GM12878 (cell line): Measurements from ENCODE around the gene PAXX. TPM values are rescaled to one million over a fixed set of nuclear protein-coding genes. Genes with fewer than 3 reads are reported as not detected.

Experiments used
- ATAC-seq: fragments of 200-7000 bp; cut with Tn5 transposase; 3 replicates; pipeline ENCODE4 v1.9.1; 2020; ENCODE audit warnings: mild to moderate bottlenecking, moderate library complexity
- BruUV-seq: library from RNA; stranded (reverse); fragments of 400-500 nt; replicated peaks from 2 replicates; lab custom pipeline; 2021; lab: Mats Ljungman, UMichigan
- CTCF ChIA-PET: fragments of 300-600 bp; sonication (Branson Sonifier 250); formaldehyde crosslinking; extraction: SDS; loops from one replicate; lab custom pipeline; 2021; ENCODE audit warnings: inconsistent platforms; lab: Yijun Ruan, JAX
- POLR2A ChIA-PET: fragments of 350-600 bp; formaldehyde crosslinking; extraction: SDS; loops from one replicate; lab custom pipeline; 2021; ENCODE audit warnings: inconsistent platforms; lab: Charles Lee
- RAD21 ChIA-PET: fragments of 300-600 bp; sonication (Branson Sonifier 250); formaldehyde crosslinking; loops from one replicate; lab custom pipeline; 2023; ENCODE audit warnings: antibody characterized with exemption; ENCODE audit not compliant: unreplicated experiment; lab: Charles Lee
- SMC1A ChIA-PET: fragments of 300-600 bp; sonication (Branson Sonifier 250); formaldehyde crosslinking; loops from one replicate; lab custom pipeline; 2023; ENCODE audit not compliant: unreplicated experiment, uncharacterized antibody; lab: Charles Lee
- DNase-seq: peaks from one replicate; pipeline ENCODE4 v3.0.0-alpha.2; 2011; ENCODE audit warnings: low read depth, low spot score
- FAIRE-seq: peaks from 3 replicates; lab custom pipeline; 2011; peaks lifted over from hg19 to GRCh38; lab: Jason Lieb, UNC
- H2AFZ ChIP-seq: 2 replicates; pipeline ENCODE4 v1.6.0; 2011; ENCODE audit warnings: low read depth, low read length, control low read depth; ENCODE audit not compliant: control insufficient read depth
- H3K27ac ChIP-seq: 2 replicates; pipeline ENCODE4 v1.5.1; 2011; ENCODE audit warnings: control low read depth; ENCODE audit not compliant: control insufficient read depth, insufficient read depth
- H3K27me3 ChIP-seq, 2 experiments: replicated peaks in 1 of 2; 2 replicates each; pipeline versions ENCODE4 v1.6.0 to v1.6.1; 2011; ENCODE audit warnings: low read length in 1 of 2; ENCODE audit not compliant: control insufficient read depth in 2 of 2, insufficient read depth in 2 of 2
- H3K36me3 ChIP-seq, 2 experiments: 2 replicates each; pipeline ENCODE4 v1.5.1; 2011; ENCODE audit warnings: low read length in 1 of 2; ENCODE audit not compliant: control insufficient read depth in 2 of 2, insufficient read depth in 2 of 2
- H3K4me1 ChIP-seq: 2 replicates; pipeline ENCODE4 v1.6.1; 2011; ENCODE audit warnings: mild to moderate bottlenecking, low read length, moderate library complexity, mixed read lengths; ENCODE audit not compliant: control insufficient read depth, insufficient read depth
- H3K4me2 ChIP-seq: 2 replicates; pipeline ENCODE4 v1.6.0; 2011; ENCODE audit warnings: control low read depth; ENCODE audit not compliant: control insufficient read depth, insufficient read depth
- H3K4me3 ChIP-seq: fragments of 200-600 bp; sonication (generic); 2 replicates; pipeline ENCODE4 v1.5.1; 2016
- H3K79me2 ChIP-seq: 2 replicates; pipeline ENCODE4 v1.6.0; 2011; ENCODE audit warnings: low read length; ENCODE audit not compliant: control insufficient read depth, insufficient read depth
- H3K9ac ChIP-seq: 2 replicates; pipeline ENCODE4 v1.8.0; 2011; ENCODE audit warnings: low read length, control low read depth, mixed read lengths; ENCODE audit not compliant: control insufficient read depth, insufficient read depth
- H3K9me3 ChIP-seq: replicated peaks from 3 replicates; pipeline ENCODE4 v1.5.1; 2011; ENCODE audit warnings: mild to moderate bottlenecking, low read length; ENCODE audit not compliant: control insufficient read depth, insufficient read depth
- H4K20me1 ChIP-seq: 2 replicates; pipeline ENCODE4 v1.6.0; 2011; ENCODE audit not compliant: control insufficient read depth, insufficient read depth
- IRF4 ChIP-seq: IDR thresholded peaks from 2 replicates; pipeline ENCODE4 v1.6.1; 2011; ENCODE audit warnings: low read depth, low read length
- KAT2A ChIP-seq: conservative IDR thresholded peaks from 2 replicates; pipeline ENCODE4 v1.6.1; 2011; ENCODE audit warnings: low read depth, low read length; ENCODE audit not compliant: control insufficient read depth
- RFX5 ChIP-seq: IDR thresholded peaks from 2 replicates; pipeline ENCODE4 v1.6.1; 2011; ENCODE audit warnings: low read depth, low read length, improper control_type of control experiment
- RUNX3 ChIP-seq: IDR thresholded peaks from 2 replicates; pipeline ENCODE4 v1.6.1; 2012; ENCODE audit warnings: low read length, inconsistent platforms
- SMAD5 ChIP-seq: IDR thresholded peaks from 2 replicates; pipeline ENCODE4 v1.6.1; 2016; ENCODE audit warnings: antibody characterized with exemption, low read depth
- SREBF1 ChIP-seq: IDR thresholded peaks from 2 replicates; pipeline ENCODE4 v1.6.1; 2012; ENCODE audit warnings: mild to moderate bottlenecking, low read length
- SRF ChIP-seq, 2 experiments: IDR thresholded peaks; 2 replicates each; pipeline ENCODE4 v1.6.1; 2011; ENCODE audit warnings: low read depth in 2 of 2, low read length in 2 of 2, mild to moderate bottlenecking in 1 of 2, moderate library complexity in 1 of 2
- STAT1 ChIP-seq: fragments of 450-650 bp; conservative IDR thresholded peaks from 2 replicates; pipeline ENCODE4 v1.6.1; 2014; ENCODE audit warnings: antibody characterized with exemption, mild to moderate bottlenecking
- ZNF24 ChIP-seq: fragments of 450-650 bp; IDR thresholded peaks from 2 replicates; pipeline ENCODE4 v1.6.1; 2017; ENCODE audit warnings: antibody characterized with exemption, mild to moderate bottlenecking
- ZZZ3 ChIP-seq: IDR thresholded peaks from 2 replicates; pipeline ENCODE4 v1.6.1; 2011; ENCODE audit warnings: low read depth; ENCODE audit not compliant: control insufficient read depth, insufficient read length
- WGBS: methylation state at CpG from one replicate; pipeline ENCODE4 v1.1.6; 2016; ENCODE audit warnings: low lambda C conversion rate; ENCODE audit not compliant: insufficient replicate concordance, insufficient coverage; ENCODE audit errors: missing lambda C conversion rate; 5-methylcytosine and 5-hydroxymethylcytosine counted together
- in situ Hi-C: fragments of 300-500 bp; cut with MboI; formaldehyde crosslinking; loops from 9 replicates; pipeline ENCODE4 v1.14.3; 2018; ENCODE audit warnings: mixed read lengths
- intact Hi-C: fragments of 100-400 bp; cut with micrococcal nuclease; formaldehyde crosslinking; loops from one replicate; pipeline ENCODE4 v1.14.2; 2022; ENCODE audit not compliant: unreplicated experiment
- polyA plus RNA-seq, 11 experiments: library from polyadenylated mRNA; depleted of rRNA in 4 of 11; unstranded in 6 of 11; stranded (reverse) in 5 of 11; fragments of >200 nt; fragmentation: Nextera tagmentation in 4 of 11; fragmentation: Illumina TruSeq in 1 of 11; extraction: Ambion mirVana in 4 of 11; extraction: Trizol in 1 of 11; gene quantifications; 1 replicate in 1 of 11; 2 replicates in 10 of 11; pipeline versions ENCODE4 v1.2.1 to v1.2.3, GENCODE V29; 2011 to 2016; ENCODE audit warnings: inconsistent platforms in 2 of 11, missing spikeins in 2 of 11, low read depth in 1 of 11
- total RNA-seq, 4 experiments: library from RNA; depleted of rRNA in 3 of 4; stranded (reverse); fragments of >200 nt in 3 of 4; fragmentation: Illumina TruSeq in 1 of 4; extraction: Trizol in 1 of 4; gene quantifications; 2 replicates each; pipeline versions ENCODE4 v1.2.1 to v1.2.3, GENCODE V29; 2013 to 2021
- TF ChIP-seq, protein P1 (sequence below): fragments of 450-650 bp; IDR thresholded peaks from 2 replicates; pipeline ENCODE4 v1.6.1; 2017; ENCODE audit warnings: low read depth, mild to moderate bottlenecking, moderate library complexity
- TF ChIP-seq, protein P2 (sequence below): IDR thresholded peaks from 2 replicates; pipeline ENCODE4 v1.6.1; 2011; ENCODE audit warnings: low read depth, low read length, improper control_type of control experiment, borderline replicate concordance

The PAXX gene
- total and polyA plus RNA-seq, 10 of the 15 experiments (the other 5 are each of a cell fraction or from before 2014, with no cell fraction given) = 0.18 to 60.6 (median 29.5) TPM

DNA sequence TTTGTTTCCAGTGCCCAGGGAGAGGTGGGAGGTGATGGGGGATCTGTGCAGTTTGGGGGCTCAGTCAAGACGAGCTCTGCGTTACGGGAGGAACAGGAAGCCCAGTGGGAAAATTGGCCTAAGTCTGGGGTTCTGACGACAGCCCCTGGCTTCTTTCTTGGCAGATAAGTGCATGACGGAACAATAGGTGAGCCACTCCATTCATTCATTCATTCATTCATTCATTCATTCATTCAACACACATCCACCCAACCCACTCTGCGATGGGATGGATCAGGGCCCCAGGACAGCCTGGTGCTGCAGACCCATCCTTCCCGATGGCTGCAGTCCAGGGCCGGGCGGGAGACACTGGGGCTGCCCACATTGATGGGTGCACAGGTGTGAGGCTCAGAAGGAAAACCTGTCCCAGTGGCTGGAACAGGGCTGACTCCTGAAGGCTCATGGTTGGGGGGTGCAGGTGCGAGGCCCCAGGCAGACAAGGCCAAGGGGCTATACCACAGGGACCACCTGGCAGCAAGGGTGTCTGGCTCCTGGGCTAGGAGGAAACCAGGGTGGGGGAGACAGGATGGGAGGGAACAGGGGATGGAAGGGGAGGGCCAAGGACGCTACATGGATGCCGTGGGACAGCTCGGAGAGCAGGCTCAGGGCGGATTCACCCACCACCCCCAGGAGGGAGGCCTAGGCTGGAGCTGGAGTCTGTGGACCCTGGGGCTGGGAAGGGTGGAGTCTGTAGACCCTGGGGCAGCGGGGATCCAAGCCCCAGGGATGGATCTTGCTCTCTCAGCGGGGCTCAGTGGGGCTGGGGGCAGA is 11.3 kb upstream of the PAXX start:
- ChIA-PET POLR2A (no interaction called here), CTCF (no interaction called here), SMC1A (no interaction called here)
- no peak for FAIRE-seq
- no peak overlapping the region for H3K27ac ChIP-seq
- intact Hi-C loops (no loop called here), in situ Hi-C loops (no loop called here)
- H4K20me1 ChIP-seq = peaks cover 3% of the 10 kb centered on the region; the same call in 1 of the 2 replicates
- no peaks in the 10 kb centered on the region for H3K9me3 ChIP-seq
- ATAC-seq = no peak
- H3K79me2 ChIP-seq = no peaks in the 10 kb centered on the region
- no peak for DNase-seq
- no peak overlapping the region for H3K4me2 ChIP-seq
- no peak overlapping the region for H2AFZ ChIP-seq
- no peaks in the 10 kb centered on the region for H3K4me1 ChIP-seq
- BruUV-seq = no TSS peak
- TF ChIP-seq SMAD5 = no peak
- TF ChIP-seq ZNF24 = peak; percentile 76
- TF ChIP-seq, all 136 proteins: peak for 1
- Histone ChIP-seq H3K4me3 (no peak overlapping the region), H3K9ac (no peak overlapping the region), H3K27me3 (peaks cover under 1 to 6% of the 10 kb centered on the region in 2 experiments), H3K36me3 (no peaks in the 10 kb centered on the region)
- RAD21 ChIA-PET = no interaction called here
- 51% methylated on average over 16 of the region's 16 CpGs for WGBS

DNA sequence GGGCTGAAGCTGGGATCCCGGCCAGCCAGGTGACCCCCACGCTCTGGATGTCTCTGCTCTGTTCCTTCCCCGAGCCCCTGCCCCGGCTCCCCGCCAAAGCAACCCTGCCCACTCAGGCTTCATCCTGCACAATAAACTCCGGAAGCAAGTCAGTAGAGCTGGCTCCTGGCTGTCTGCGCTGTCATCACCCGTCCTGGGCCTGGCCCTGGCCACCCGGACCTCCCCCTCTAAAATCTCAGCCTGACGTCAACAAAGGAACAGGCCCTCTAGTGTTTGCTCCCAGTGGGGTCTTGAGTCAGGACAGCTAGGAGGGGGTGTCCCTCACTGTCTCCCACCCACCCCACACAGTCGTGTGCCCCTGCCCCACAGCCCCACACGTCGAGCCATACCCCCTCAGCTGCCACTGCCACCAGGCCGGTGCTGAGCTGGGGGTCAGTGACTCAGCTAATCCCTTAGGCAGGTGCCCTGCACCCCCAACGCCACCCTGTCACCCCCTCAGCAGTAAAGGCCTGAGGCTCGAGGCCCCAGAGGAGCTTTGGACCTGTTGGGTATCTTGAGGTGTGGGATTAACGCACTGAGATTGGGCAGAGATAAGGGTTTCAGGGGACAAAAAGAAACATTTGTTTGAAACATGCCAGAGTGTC is 10.5 kb upstream of the PAXX start:
- ChIA-PET SMC1A (no interaction called here), RAD21 (no interaction called here)
- BruUV-seq = no TSS peak
- H3K27me3 ChIP-seq = peaks cover 5 to 6% of the 10 kb centered on the region in 2 experiments
- no peak overlapping the region for H3K9ac ChIP-seq
- H3K4me1 ChIP-seq = no peaks in the 10 kb centered on the region
- H3K27ac ChIP-seq = no peak overlapping the region
- H3K36me3 ChIP-seq = no peaks in the 10 kb centered on the region
- no peak for TF ChIP-seq SRF (IDR thresholded peaks at IDR 0.05; ENCODE audit: low read depth in 2 of 2, low read length in 2 of 2)
- TF ChIP-seq RFX5 = no peak
- no peak for TF ChIP-seq IRF4
- no peak for TF ChIP-seq KAT2A
- TF ChIP-seq, protein P1, sequence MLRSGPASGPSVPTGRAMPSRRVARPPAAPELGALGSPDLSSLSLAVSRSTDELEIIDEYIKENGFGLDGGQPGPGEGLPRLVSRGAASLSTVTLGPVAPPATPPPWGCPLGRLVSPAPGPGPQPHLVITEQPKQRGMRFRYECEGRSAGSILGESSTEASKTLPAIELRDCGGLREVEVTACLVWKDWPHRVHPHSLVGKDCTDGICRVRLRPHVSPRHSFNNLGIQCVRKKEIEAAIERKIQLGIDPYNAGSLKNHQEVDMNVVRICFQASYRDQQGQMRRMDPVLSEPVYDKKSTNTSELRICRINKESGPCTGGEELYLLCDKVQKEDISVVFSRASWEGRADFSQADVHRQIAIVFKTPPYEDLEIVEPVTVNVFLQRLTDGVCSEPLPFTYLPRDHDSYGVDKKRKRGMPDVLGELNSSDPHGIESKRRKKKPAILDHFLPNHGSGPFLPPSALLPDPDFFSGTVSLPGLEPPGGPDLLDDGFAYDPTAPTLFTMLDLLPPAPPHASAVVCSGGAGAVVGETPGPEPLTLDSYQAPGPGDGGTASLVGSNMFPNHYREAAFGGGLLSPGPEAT = no peak
- TF ChIP-seq SREBF1 = no peak
- no peak for TF ChIP-seq ZZZ3
- TF ChIP-seq, protein P2, sequence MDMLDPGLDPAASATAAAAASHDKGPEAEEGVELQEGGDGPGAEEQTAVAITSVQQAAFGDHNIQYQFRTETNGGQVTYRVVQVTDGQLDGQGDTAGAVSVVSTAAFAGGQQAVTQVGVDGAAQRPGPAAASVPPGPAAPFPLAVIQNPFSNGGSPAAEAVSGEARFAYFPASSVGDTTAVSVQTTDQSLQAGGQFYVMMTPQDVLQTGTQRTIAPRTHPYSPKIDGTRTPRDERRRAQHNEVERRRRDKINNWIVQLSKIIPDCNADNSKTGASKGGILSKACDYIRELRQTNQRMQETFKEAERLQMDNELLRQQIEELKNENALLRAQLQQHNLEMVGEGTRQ = no peak
- TF ChIP-seq RUNX3 = no peak
- no peak for TF ChIP-seq STAT1
- TF ChIP-seq, all 136 proteins: peak for 0
- DNase-seq (no peak), FAIRE-seq (no peak), ATAC-seq (no peak)
- Histone ChIP-seq H3K9me3 (no peaks in the 10 kb centered on the region), H3K4me3 (no peak overlapping the region), H3K4me2 (no peak overlapping the region), H2AFZ (no peak overlapping the region), H3K79me2 (no peaks in the 10 kb centered on the region), H4K20me1 (peaks cover 3% of the 10 kb centered on the region; the same call in 1 of the 2 replicates)
- in situ Hi-C loops (no loop called here), intact Hi-C loops (no loop called here)
- 38% methylated on average over 17 of the region's 17 CpGs for WGBS
- ChIA-PET CTCF (interaction anchor here (1.0 kb wide), 1 partner anchor 189 kb away, joined by 3 read pairs; no protein-coding TSS in a partner anchor), POLR2A (no interaction called here)
